Forelimb muscle (tissue), 1 donor: ENCODE measurements around the gene SHB. TPM values are rescaled to one million over a fixed set of nuclear protein-coding genes. Genes with fewer than 3 reads are reported as not detected.
A peak's percentile ranks its signal among the peaks of the same experiment; 100 is the strongest.
"Not testable (repeated sequence)": the region's sequence is repeated elsewhere in the genome, so short reads cannot be mapped to it uniquely, and the experiment has no call there.

ENCODE experiments used
- DNase-seq: peaks from one replicate; pipeline ENCODE4 v3.0.0-alpha.2; 2013; ENCODE audit warnings: low read depth
- polyA plus RNA-seq: library from polyadenylated mRNA; unstranded; fragments of 120-200 nt; gene quantifications from one replicate; pipeline ENCODE4 v1.2.1, GENCODE V29; 2013; ENCODE audit not compliant: insufficient read length

Gene SHB
- polyA plus RNA-seq, 1 donor, result 5.9 TPM

DNA sequence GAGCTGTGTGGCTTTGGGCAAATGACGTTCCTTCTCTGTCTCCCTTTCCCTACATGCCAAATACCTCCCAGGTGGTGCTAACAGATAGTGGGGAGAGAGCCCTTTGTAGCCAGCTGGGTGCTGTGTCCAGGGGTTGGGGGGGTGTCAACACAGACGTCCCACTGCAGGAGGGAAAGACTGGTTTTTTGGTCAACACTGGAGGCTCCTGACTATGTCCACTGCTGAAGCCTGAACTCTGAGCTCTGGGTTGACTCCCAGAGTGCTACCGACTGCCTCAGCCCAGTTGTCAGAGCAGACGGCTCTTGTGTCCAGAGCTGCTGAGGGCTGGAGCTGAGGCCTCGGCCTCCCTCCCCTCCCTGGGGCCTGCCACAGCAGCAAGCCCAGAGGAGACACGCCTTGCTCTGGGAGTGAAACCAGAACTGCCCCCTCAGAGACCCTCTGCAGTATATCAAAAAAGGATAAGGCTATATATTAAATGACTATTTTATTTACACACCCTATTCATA lies 150.3 kb downstream of the SHB start:
- no peak for DNase-seq

DNA sequence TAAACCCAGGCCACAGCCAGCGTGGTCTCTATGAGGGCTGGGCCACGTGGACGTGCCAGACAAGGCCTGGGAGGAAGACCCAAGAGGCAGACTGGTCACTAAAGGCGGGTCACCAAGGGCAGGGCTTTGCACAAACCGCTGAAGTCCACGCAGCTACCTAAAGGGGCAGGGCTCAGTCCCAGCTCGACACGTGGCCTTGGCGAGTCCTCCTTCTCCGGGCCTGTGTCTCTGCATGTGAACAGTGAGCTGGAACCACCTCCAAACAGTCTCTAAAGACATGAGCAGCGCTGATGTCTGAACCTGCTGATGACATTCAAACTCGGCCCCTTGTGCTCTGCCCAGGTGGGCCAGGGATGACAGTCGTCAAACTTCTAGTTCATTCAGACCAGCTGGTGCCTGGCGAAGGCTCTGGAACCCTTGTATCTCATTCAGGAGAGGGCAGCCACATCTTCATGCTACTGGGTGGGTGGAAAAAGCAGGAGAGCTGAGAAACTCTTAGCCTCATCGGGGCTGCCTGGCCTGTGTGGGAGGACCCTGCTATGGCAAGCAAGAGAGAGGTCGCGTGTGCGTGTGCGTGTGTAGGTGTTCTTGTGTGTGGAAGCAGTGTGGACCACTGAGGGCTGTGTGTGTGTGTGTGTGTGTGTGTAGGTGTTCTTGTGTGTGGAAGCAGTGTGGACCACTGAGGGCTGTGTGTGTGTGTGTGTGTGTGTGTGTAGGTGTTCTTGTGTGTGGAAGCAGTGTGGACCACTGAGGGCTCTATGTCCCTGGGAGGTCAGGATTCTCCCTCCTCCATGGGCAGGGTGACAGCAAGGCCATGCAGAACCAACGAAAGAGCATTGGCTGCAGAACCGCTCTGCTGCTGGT lies 151.0 kb downstream of the SHB start:
- DNase-seq, result no peak

GRCh38 chr9:37917313-37917731 lies 151.7 kb downstream of the SHB start:
- DNase-seq, result no peak

- DNase-seq, result no peak
These were observed 152.3 kb downstream of the SHB start for GRCh38 chr9:37916471-37917312.

DNA sequence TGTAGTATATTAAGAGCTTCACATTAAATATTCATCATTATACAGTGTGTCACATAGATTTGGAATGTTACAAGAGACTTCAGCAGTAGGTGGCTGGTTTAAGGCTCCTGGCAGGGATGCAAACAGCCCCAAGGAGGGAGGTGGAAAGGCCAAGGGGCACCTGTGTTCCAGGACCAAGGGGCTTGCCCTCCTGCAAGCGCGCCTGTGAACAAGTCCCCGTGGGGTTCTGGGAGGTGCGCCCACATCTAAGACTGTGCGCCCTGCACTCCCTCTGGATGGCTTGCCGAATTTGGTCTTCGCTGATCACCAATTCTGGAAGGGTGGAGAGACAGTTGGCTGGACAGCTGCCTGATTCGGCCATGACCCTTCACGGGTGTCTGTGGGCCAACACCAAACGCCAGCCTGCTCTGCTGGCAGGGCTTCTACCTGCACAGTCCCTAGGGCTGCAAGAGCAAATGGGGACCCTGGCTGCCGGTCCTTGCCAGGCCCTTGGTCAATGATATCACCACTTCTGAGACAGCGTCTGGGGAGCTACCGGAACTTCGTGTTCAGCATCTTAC lies 153.0 kb downstream of the SHB start:
- DNase-seq, result no peak

DNA sequence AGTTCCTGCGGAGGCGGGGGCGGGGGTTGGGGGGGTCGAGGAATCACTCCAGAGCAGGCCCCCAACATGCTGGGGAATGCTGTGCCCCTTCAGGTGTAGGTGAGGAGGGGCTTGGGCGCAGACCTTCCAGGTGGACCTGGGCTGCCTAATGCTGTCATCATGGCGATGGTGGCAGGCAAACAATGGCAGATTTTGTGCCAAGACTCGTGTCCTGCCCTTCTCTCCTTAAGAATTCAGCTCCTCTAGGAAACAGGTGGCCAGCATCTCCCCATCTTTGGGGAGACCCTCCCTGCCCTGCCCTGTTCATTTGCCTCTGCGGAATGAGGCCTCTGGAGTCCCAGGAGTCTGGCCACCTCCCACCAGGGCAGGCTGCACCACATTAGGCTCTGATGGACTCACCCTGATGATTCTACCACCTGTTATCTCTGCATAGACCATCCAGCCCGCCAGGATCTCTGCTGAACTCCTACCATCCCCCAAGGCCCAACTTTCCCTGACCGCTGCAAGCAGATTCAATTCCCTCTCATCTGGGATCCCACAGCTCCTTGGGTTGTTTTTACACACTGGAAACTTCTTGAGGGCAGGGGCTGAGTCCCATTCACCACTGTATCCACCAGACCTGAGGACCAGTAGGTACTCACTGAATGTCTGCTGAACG lies 154.2 kb downstream of the SHB start:
- no peak for DNase-seq

GRCh38 chr9:37914154-37914551 lies 154.9 kb downstream of the SHB start:
- DNase-seq, result no peak

DNA sequence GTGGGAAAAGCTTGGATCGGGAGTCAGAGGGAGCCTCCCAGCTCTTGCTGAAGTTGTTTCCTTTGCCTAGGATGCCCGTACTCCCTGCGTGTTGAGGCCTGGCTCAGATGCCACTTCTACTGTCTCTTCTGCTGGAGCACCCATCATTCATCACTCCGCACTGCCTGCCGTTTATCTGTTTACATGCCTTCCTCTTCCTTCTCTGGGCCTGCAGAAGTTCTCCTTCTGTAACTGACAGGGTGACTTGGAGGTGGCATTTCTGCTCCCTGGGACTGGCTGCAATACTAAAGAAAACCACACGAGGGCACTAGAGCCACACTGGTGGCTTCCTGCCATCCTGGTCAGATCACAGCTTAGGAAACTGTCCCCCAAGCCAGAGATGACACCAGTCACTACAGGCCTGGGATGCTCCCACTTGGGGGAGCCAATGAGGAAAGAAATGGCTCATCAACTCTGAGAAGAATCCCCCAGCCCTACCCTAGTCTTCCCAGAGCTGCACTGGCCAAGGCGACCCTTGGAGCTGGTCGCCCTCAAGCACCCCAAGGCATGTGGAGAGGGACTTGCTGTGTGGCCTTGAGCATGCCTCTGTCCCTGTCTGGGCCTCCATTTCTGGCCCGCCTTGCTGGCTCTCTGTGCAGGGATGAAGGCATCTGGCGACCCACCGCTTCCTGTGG lies 155.4 kb downstream of the SHB start:
- DNase-seq, result peak; percentile 59

DNA sequence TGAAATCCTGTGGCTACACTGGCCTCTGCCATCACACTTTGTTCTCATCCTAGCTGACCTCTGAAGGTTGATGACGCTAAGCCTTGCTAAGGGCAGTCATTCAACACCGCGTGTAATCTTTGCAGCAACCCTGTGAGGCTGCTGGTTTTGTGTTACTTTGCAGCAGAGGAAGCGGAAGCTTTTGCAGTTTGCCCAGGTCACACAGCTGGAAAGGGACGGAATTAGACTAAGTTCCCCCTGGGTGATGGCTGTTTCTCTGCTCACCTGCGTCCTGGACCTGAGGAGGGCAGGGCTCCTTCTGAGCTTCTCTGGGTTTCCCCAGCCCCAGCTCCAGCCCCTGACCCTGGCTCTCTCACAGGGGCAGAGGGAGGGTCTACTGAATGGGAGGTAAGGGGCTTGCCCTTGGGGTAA lies 157.8 kb downstream of the SHB start:
- DNase-seq, result no peak

GRCh38 chr9:37910271-37910670 lies 158.8 kb downstream of the SHB start:
- no peak for DNase-seq

DNA sequence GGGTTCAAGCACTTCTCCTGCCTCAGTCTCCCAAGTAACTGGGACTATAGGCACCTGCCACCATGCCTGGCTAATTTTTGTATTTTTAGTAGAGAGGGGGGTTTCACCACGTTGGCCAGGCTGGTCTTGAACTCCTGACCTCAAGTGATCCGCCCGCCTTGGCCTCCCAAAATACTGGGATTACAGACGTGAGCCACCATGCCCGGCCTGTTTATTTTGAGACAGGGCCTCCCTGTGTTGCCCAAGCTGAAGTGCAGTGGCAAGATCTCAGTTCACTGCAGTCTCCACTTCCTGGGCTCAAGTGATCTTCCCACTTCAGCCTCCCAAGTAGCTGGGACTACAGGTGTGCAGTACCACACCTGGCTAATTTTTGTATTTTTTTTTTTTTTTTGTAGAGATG lies 159.2 kb downstream of the SHB start:
- DNase-seq, result not testable (repeated sequence)

GRCh38 chr9:37909326-37909725 lies 159.7 kb downstream of the SHB start:
- DNase-seq, result no peak

- DNase-seq, result no peak
These were observed 160.3 kb downstream of the SHB start for GRCh38 chr9:37908698-37909186.

GRCh38 chr9:37908283-37908682 lies 160.7 kb downstream of the SHB start:
- no peak for DNase-seq

DNA sequence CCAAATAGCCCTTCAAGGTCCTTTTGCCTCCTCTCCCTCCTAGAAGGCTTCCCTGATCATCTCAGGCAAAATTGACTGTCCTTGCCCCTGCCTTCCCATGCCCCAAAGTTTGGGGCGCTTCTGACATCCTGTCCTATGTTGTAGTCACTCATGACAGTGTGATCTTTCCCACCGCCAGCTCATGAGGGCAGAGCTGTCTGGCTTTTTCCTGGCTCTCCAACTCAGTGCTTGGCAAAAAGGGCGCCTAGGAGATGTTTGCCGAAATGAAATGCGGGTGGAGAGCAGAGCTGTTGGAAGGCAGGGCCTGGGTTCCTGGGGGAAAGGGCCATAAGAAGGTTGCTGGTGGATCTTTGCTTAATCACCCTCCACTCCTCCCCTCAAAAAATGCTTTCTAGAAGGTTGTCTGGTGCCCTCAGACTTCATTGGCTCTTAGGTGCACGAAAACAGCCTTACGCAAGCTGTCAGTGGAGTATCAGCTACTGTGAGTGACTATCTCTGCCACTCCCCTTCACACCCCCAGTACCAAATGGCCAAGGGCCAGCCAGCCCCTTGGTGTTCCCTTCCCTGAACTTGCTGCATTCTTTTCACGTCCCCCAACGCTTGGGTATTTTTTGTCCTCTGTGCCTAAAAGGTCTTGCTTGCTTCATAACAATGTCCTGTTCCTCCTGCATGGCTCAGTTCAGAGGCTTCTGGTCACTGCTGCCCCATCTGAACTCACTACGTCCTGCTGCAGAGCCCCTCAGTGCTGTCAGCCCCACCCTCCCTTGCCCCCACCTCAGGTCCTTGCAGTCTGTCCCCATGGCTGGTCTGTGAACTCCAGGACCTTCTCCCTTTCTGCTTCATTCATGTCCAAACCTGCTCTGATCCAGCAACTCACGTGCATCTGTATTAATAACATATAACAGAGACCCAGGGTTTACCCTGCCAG lies 162.5 kb downstream of the SHB start:
- no peak for DNase-seq

GRCh38 chr9:37905776-37906175 lies 163.3 kb downstream of the SHB start:
- no peak for DNase-seq

- no peak for DNase-seq
These were observed 163.9 kb downstream of the SHB start for GRCh38 chr9:37905131-37905505.

DNA sequence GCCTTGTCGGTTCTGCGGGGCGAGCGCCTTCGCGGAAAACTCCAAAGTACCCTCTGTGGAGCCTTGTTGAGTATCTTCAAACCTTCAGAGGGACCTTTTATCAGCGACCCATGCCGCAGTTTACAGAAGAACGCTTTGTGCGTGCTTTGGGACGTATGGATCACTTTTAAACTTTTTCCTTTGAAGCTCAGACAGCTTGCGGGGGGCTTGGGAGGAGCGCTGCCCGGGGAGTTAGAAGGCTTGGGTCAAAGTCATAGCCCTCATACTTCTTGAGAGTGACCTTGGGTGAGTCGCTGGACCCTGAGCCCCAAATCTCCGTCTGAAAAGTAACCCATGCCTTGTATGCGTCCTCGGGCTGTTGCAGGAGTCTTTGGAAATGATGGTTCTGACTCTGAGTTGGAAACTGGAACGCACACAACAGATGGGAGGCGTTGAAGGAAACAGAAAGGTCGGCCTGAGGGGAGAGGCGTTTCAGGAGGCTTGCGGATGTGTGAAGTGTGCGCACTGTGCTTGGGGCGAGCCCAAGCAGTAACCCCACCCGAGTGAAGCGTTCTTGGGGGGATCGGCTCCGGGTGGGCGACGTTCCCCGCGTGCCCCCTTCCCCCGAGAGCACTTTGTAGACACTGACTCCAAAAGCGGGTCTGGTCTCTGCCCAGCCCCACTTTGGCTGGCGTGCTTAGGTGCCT lies 164.4 kb downstream of the SHB start:
- no peak for DNase-seq
